Kidney (tissue), 14 donors: ENCODE results near the gene ENAM. TPM values are rescaled to one million over a fixed set of nuclear protein-coding genes. Genes with fewer than 3 reads are reported as not detected.
"Not testable (repeated sequence)": the region's sequence is repeated elsewhere in the genome, so short reads cannot be mapped to it uniquely, and the experiment has no call there.

Experiments used
- DNase-seq, 5 donors: peaks; one replicate each; pipeline ENCODE4 v3.0.0-alpha.2; 2013 to 2020
- FAIRE-seq: peaks from 2 replicates; lab custom pipeline; 2012; peaks lifted over from hg19 to GRCh38; lab: Jason Lieb, UNC
- H3K27ac ChIP-seq, 2 donors: one replicate each; pipeline ENCODE4 v1.7.0; 2013; ENCODE audit warnings: low read depth in 2 of 2, low read length in 2 of 2, inconsistent platforms in 1 of 2
- H3K27me3 ChIP-seq: one replicate; pipeline ENCODE4 v1.7.1; 2013; ENCODE audit warnings: low read length, inconsistent platforms; ENCODE audit not compliant: control insufficient read depth, insufficient read depth
- H3K36me3 ChIP-seq, 3 donors: one replicate each; pipeline versions ENCODE4 v1.7.0 to v1.7.1; 2013; ENCODE audit warnings: low read length in 3 of 3, control low read depth in 1 of 3, inconsistent platforms in 1 of 3; ENCODE audit not compliant: insufficient read depth in 3 of 3, control insufficient read depth in 2 of 3
- H3K4me1 ChIP-seq, 3 donors: one replicate each; pipeline versions ENCODE4 v1.7.0 to v1.7.1; 2013; ENCODE audit warnings: low read length in 3 of 3, inconsistent platforms in 1 of 3, low read depth in 1 of 3; ENCODE audit not compliant: control insufficient read depth in 2 of 3, insufficient read depth in 2 of 3
- H3K4me3 ChIP-seq, 3 donors: one replicate each; pipeline versions ENCODE4 v1.7.0 to v1.8.1; 2013; ENCODE audit warnings: low read length in 3 of 3, control low read depth in 1 of 3, inconsistent platforms in 1 of 3
- H3K9ac ChIP-seq, 3 donors: one replicate each; pipeline versions ENCODE4 v1.7.0 to v1.7.1; 2013; ENCODE audit warnings: low read length in 3 of 3, control low read depth in 1 of 3, inconsistent platforms in 1 of 3
- H3K9me3 ChIP-seq, 3 donors: one replicate each; pipeline versions ENCODE4 v1.7.0 to v1.7.1; 2013; ENCODE audit warnings: low read length in 3 of 3, control low read depth in 1 of 3, inconsistent platforms in 1 of 3; ENCODE audit not compliant: control insufficient read depth in 2 of 3, insufficient read depth in 1 of 3
- intact Hi-C: fragments of 100-400 bp; cut with DNase I; formaldehyde crosslinking; loops from one replicate; pipeline ENCODE4 v1.11.1; 2022
- polyA plus RNA-seq: library from polyadenylated mRNA; stranded (reverse); fragments of 350-450 nt; fragmentation: Illumina TruSeq; extraction: RNeasy Lipid Tissue Mini Kit (QIAGEN cat#74804); gene quantifications from one replicate; pipeline ENCODE4 v1.2.3, GENCODE V29; 2014; ENCODE audit warnings: low read depth, low replicate concordance; ENCODE audit not compliant: insufficient read depth
- total RNA-seq: library from RNA; stranded (reverse); fragmentation: NEBNext Ultra II Directional; extraction: Animal tissue kit (Norgen Biotek cat#: 25700); gene quantifications from one replicate; pipeline ENCODE4 v1.2.1, GENCODE V29; 2021
- TF ChIP-seq, protein P1 (sequence below): IDR thresholded peaks from 3 replicates; pipeline ENCODE4 v1.5.1; 2012; ENCODE audit warnings: mild to moderate bottlenecking, moderate library complexity, borderline replicate concordance; ENCODE audit not compliant: insufficient read depth; ENCODE audit errors: extremely low read depth
- donor health status: control.
- donor health status: control.
- donor health status: control.
- donor health status: control.
- donor health status: control.
- donor health status: DM: yes; HTN: yes; CAD: no.
- donor health status: Normal renal cell carcinoma (clear cell type).

The ENAM gene
- total and polyA plus RNA-seq, 2 donors from 2014 or later: 3.9 to 6.7 TPM

GRCh38 chr4:70658418-70658817 lies 29.9 kb downstream of the ENAM start:
- H3K9me3 ChIP-seq: no peaks in the 10 kb centered on the region
- no peak for DNase-seq
- no peaks in the 10 kb centered on the region for H3K27me3 ChIP-seq
- H3K36me3 ChIP-seq: no peaks in the 10 kb centered on the region
- no peak overlapping the region for H3K4me3 ChIP-seq
- no peak overlapping the region for H3K9ac ChIP-seq
- intact Hi-C loops: loop anchor here (10.0 kb wide), 1 partner anchor 356 kb away; no protein-coding TSS in a partner anchor
- H3K27ac ChIP-seq: no peak overlapping the region
- FAIRE-seq: no peak
- TF ChIP-seq, protein P1, sequence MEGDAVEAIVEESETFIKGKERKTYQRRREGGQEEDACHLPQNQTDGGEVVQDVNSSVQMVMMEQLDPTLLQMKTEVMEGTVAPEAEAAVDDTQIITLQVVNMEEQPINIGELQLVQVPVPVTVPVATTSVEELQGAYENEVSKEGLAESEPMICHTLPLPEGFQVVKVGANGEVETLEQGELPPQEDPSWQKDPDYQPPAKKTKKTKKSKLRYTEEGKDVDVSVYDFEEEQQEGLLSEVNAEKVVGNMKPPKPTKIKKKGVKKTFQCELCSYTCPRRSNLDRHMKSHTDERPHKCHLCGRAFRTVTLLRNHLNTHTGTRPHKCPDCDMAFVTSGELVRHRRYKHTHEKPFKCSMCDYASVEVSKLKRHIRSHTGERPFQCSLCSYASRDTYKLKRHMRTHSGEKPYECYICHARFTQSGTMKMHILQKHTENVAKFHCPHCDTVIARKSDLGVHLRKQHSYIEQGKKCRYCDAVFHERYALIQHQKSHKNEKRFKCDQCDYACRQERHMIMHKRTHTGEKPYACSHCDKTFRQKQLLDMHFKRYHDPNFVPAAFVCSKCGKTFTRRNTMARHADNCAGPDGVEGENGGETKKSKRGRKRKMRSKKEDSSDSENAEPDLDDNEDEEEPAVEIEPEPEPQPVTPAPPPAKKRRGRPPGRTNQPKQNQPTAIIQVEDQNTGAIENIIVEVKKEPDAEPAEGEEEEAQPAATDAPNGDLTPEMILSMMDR: no peak
- H3K4me1 ChIP-seq: no peaks in the 10 kb centered on the region

GRCh38 chr4:70660106-70660505 lies 31.6 kb downstream of the ENAM start:
- FAIRE-seq: no peak

DNA sequence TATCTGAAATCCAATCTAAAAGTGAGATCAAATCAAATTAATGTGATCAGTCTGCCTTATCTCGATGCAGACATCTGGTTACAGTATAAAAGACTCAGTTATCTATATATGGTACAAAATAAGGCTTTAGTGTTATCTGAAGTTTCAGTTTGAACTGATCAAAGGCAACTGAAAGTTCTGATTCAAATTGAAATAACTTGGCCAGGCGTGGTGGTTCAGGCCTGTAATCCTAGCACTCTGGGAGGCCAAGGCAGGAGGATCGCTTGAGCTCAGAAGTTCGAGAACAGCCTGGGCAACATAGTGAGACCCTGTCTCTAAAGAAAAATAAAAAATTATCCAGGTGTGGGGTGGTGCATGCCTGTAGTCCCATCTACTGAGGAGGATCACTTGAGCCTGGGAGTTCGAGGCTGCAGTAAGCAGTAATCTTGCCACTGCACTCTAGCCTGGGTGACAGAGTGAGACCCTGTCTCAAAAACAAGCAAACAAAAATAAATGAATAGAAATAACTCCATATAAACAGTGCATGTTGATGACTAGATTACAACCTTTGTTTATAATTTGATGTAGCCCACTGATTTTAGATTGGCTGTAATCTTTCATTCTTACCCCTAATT lies 32.9 kb downstream of the ENAM start:
- H3K9ac ChIP-seq, H3K9me3 ChIP-seq, DNase-seq, FAIRE-seq, H3K4me1 ChIP-seq, H3K4me3 ChIP-seq, H3K27ac ChIP-seq, intact Hi-C loops, H3K27me3 ChIP-seq, H3K36me3 ChIP-seq: not testable (repeated sequence)

More at GRCh38 chr4:70660106-70660505, 31.6 kb downstream of the ENAM start:
- Histone ChIP-seq H3K9me3 (no peaks in the 10 kb centered on the region), H3K4me3 (no peak overlapping the region), H3K4me1 (no peaks in the 10 kb centered on the region), H3K9ac (no peak overlapping the region), H3K27ac (no peak overlapping the region), H3K36me3 (no peaks in the 10 kb centered on the region), H3K27me3 (no peaks in the 10 kb centered on the region)
- DNase-seq: no peak
- intact Hi-C loops: no loop called here
- TF ChIP-seq, protein P1: no peak

DNA sequence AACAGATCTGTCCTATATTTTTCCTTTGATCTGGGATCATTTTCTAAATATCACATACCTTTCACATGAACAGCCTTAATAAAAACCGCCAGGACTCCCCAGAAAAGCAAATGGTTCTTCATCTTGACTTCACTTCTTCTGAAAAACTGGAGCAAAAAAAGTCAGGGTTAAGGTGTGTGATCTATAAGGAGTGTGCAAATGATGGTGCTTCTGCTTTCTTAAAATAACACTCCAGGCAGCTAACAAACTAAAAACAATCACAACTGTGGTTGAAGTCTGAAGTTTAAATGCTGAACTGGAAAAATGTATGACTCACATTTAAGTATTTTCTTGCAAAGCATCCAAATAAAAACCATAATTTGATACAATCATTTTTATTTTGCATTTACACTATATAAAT lies 37.8 kb downstream of the ENAM start, which contains the start of gene JCHAIN:
Gene JCHAIN (minus strand): TSS at position 140 of the 400 bp plus-strand sequence. CDS start 18 bp downstream, at position 122.
- peaks cover 0 to 10% (median 0%) of the 10 kb centered on the region in 3 donors for H3K4me1 ChIP-seq
- no peaks in the 10 kb centered on the region for H3K36me3 ChIP-seq
- DNase-seq: no peak
- H3K27ac ChIP-seq: no peak within 1 kb of the TSS
- H3K27me3 ChIP-seq: no peaks in the 10 kb centered on the region
- no peak for FAIRE-seq
- H3K9me3 ChIP-seq: no peaks in the 10 kb centered on the region
- intact Hi-C loops: no loop called here
- TF ChIP-seq, protein P1: no peak
- no peak within 1 kb of the TSS for H3K4me3 ChIP-seq
- H3K9ac ChIP-seq: no peak within 1 kb of the TSS
